Activated CD8-positive, alpha-beta T cell treated with anti-CD3 and anti-CD28 coated beads for 36 hours (primary cell): ENCODE results near the gene MTNR1B. TPM values are rescaled to one million over a fixed set of nuclear protein-coding genes. Genes with fewer than 3 reads are reported as not detected.

ENCODE experiments used
- ATAC-seq: fragments of 200-7000 bp; cut with Tn5 transposase; one replicate; pipeline ENCODE4 v1.10.0; 2021; ENCODE audit warnings: mild to moderate bottlenecking, moderate library complexity
- CTCF ChIA-PET: fragments of 350-600 bp; sonication (Branson Sonifier 250); formaldehyde crosslinking; loops from one replicate; lab custom pipeline; 2021; ENCODE audit warnings: antibody characterized with exemption; lab: Charles Lee
- POLR2A ChIA-PET: fragments of 350-600 bp; sonication (Branson Sonifier 250); formaldehyde crosslinking; loops from one replicate; lab custom pipeline; 2021; ENCODE audit warnings: antibody characterized with exemption; lab: Charles Lee
- DNase-seq: peaks from one replicate; pipeline ENCODE4 v3.0.0-alpha.2; 2020
- H3K27ac Mint-ChIP-seq: one replicate; pipeline ENCODE4 v1.8.0; 2021; ENCODE audit warnings: mild to moderate bottlenecking, mixed read lengths
- H3K27me3 Mint-ChIP-seq: one replicate; pipeline ENCODE4 v1.8.0; 2021; ENCODE audit warnings: mixed read lengths
- H3K36me3 Mint-ChIP-seq: one replicate; pipeline ENCODE4 v1.8.0; 2021; ENCODE audit warnings: low read depth, mixed read lengths
- H3K4me1 Mint-ChIP-seq: one replicate; pipeline ENCODE4 v1.8.0; 2021; ENCODE audit warnings: low read depth, mixed read lengths
- H3K4me3 Mint-ChIP-seq: one replicate; pipeline ENCODE4 v1.8.0; 2021; ENCODE audit warnings: mild to moderate bottlenecking, moderate library complexity, mixed read lengths
- H3K9me3 Mint-ChIP-seq: one replicate; pipeline ENCODE4 v1.8.0; 2021; ENCODE audit warnings: mixed read lengths
- CTCF ChIP-seq: fragments of 200-600 bp; IDR thresholded peaks from one replicate; pipeline ENCODE4 v1.8.0; 2022; ENCODE audit warnings: antibody characterized with exemption, mild to moderate bottlenecking
- intact Hi-C: fragments of 100-400 bp; cut with micrococcal nuclease; formaldehyde crosslinking; loops from one replicate; pipeline ENCODE4 v1.10.0; 2022
- total RNA-seq, 2 experiments: library from RNA; stranded (reverse); gene quantifications; one replicate each; pipeline ENCODE4 v1.2.3, GENCODE V29; 2021

MTNR1B gene
- total RNA-seq, 2 experiments from 2014 or later: not detected

GRCh38 chr11:93028960-93029522, 59.6 kb downstream of the MTNR1B start:
- CTCF ChIA-PET: no interaction called here
- Mint-ChIP-seq H3K4me1 (no peaks in the 10 kb centered on the region), H3K36me3 (no peaks in the 10 kb centered on the region), H3K27me3 (peaks cover 10% of the 10 kb centered on the region), H3K9me3 (no peaks in the 10 kb centered on the region), H3K27ac (no peak overlapping the region), H3K4me3 (no peak overlapping the region)
- TF ChIP-seq CTCF: no peak
- POLR2A ChIA-PET: no interaction called here
- ATAC-seq (no peak), DNase-seq (no peak)
- intact Hi-C loops: no loop called here

DNA sequence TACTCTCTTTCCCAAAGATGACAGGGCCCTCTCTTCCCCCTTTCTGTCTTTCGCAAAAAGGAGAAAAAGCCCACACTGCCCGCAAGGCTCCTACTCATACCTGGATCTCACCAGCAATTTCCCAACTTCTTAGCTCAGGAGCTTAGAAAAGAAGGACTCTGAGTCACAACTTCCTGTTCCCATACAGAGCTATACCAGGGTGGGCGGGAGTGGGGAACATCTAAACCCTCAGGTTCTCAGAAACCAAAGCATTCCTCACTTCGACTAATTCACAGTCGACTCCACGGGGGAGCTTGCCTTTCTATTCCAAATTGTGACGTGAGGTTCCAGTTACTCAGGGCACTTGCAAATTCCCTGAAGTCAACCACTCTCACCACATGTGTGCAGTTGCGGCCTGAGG, 61.9 kb downstream of the MTNR1B start:
- Mint-ChIP-seq H3K4me1 (no peaks in the 10 kb centered on the region), H3K27me3 (peaks cover 10% of the 10 kb centered on the region), H3K27ac (no peak overlapping the region), H3K4me3 (no peak overlapping the region), H3K36me3 (no peaks in the 10 kb centered on the region), H3K9me3 (no peaks in the 10 kb centered on the region)
- ATAC-seq (no peak), DNase-seq (no peak)
- no peak for TF ChIP-seq CTCF
- ChIA-PET POLR2A (no interaction called here), CTCF (no interaction called here)
- intact Hi-C loops: no loop called here

Other genes starting within 250 kb of the MTNR1B start
- 10 to 100 TPM; 17.5 to 17.9 TPM for gene SLC36A4, start 228.3 kb downstream of the MTNR1B start, total RNA-seq